ENCODE measurements around the gene PDE4D. TPM values are rescaled to one million over a fixed set of nuclear protein-coding genes. Genes with fewer than 3 reads are reported as not detected.

PDE4D gene
- total RNA-seq, 4 donors from 2014 or later: 6.7 to 21.0 (median 15.0) TPM

GRCh38 chr5:59204114-59204897, 689.2 kb downstream of the PDE4D start:
- TF ChIP-seq, protein P1, sequence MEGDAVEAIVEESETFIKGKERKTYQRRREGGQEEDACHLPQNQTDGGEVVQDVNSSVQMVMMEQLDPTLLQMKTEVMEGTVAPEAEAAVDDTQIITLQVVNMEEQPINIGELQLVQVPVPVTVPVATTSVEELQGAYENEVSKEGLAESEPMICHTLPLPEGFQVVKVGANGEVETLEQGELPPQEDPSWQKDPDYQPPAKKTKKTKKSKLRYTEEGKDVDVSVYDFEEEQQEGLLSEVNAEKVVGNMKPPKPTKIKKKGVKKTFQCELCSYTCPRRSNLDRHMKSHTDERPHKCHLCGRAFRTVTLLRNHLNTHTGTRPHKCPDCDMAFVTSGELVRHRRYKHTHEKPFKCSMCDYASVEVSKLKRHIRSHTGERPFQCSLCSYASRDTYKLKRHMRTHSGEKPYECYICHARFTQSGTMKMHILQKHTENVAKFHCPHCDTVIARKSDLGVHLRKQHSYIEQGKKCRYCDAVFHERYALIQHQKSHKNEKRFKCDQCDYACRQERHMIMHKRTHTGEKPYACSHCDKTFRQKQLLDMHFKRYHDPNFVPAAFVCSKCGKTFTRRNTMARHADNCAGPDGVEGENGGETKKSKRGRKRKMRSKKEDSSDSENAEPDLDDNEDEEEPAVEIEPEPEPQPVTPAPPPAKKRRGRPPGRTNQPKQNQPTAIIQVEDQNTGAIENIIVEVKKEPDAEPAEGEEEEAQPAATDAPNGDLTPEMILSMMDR (IDR thresholded peaks at IDR 0.05): no peak
- no peak for TF ChIP-seq POLR2A (IDR thresholded peaks at IDR 0.05)
- DNase-seq (ENCODE audit: low spot score in 2 of 2): no peak
- intact Hi-C loops (cut with DNase I; ENCODE audit: low total_unique reads): no loop called here
- H3K4me3 ChIP-seq (ENCODE audit: low read depth, poor library complexity, severe bottlenecking): no peak overlapping the region
- 73 to 78% methylated on average over 5 of the region's 5 CpGs for WGBS, 2 donors

DNA sequence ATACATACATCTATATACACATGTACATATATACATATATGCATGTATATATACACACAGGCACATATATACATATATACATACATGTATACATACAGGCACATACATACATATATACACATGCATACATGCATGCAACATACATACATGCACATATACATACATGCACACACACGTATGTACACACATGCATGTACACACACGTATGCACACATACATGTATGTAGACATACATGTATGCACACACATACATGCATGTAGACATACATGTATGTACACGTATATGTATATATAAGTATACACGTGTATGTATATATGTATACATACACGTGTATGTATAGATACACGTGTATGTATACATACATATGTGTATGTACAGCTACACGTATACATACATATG, 693.7 kb downstream of the PDE4D start:
- intact Hi-C loops (cut with DNase I; ENCODE audit: low total_unique reads): no loop called here
- no peak for TF ChIP-seq POLR2A (IDR thresholded peaks at IDR 0.05)
- TF ChIP-seq, protein P1 (IDR thresholded peaks at IDR 0.05): no peak
- WGBS, 2 donors: 81 to 86% methylated on average over 7 of the region's 7 CpGs
- H3K4me3 ChIP-seq (ENCODE audit: low read depth, poor library complexity, severe bottlenecking): no peak overlapping the region
- DNase-seq (ENCODE audit: low spot score in 2 of 2): no peak

- intact Hi-C loops (cut with DNase I; ENCODE audit: low total_unique reads): no loop called here
- WGBS, 2 donors: 88 to 91% methylated on average over 1 of the region's 1 CpG
- no peak for TF ChIP-seq POLR2A (IDR thresholded peaks at IDR 0.05)
- TF ChIP-seq, protein P1 (IDR thresholded peaks at IDR 0.05): no peak
- DNase-seq (ENCODE audit: low spot score in 2 of 2): no peak
- H3K4me3 ChIP-seq (ENCODE audit: low read depth, poor library complexity, severe bottlenecking): no peak overlapping the region
These were observed 694.7 kb downstream of the PDE4D start for GRCh38 chr5:59198832-59199231.

- intact Hi-C loops (cut with DNase I; ENCODE audit: low total_unique reads): no loop called here
- DNase-seq (ENCODE audit: low spot score in 2 of 2): no peak
- H3K4me3 ChIP-seq (ENCODE audit: low read depth, poor library complexity, severe bottlenecking): no peak overlapping the region
- TF ChIP-seq POLR2A (IDR thresholded peaks at IDR 0.05): no peak
- TF ChIP-seq, protein P1 (IDR thresholded peaks at IDR 0.05): no peak
- WGBS, 2 donors: 86 to 87% methylated on average over 2 of the region's 2 CpGs
These were observed 695.2 kb downstream of the PDE4D start for GRCh38 chr5:59198365-59198764.

GRCh38 chr5:59197911-59198310, 695.6 kb downstream of the PDE4D start:
- DNase-seq (ENCODE audit: low spot score in 2 of 2): no peak
- intact Hi-C loops (cut with DNase I; ENCODE audit: low total_unique reads): no loop called here
- TF ChIP-seq, protein P1 (IDR thresholded peaks at IDR 0.05): no peak
- no peak for TF ChIP-seq POLR2A (IDR thresholded peaks at IDR 0.05)
- H3K4me3 ChIP-seq (ENCODE audit: low read depth, poor library complexity, severe bottlenecking): no peak overlapping the region
- 54 to 56% methylated on average over 4 of the region's 4 CpGs for WGBS, 2 donors
